WTC11 (cell line): Measurements from ENCODE around the gene COL16A1. TPM values are rescaled to one million over a fixed set of nuclear protein-coding genes. Genes with fewer than 3 reads are reported as not detected.

Source experiments
- ATAC-seq: fragments of 200-7000 bp; cut with Tn5 transposase; 2 replicates; pipeline ENCODE4 v1.10.0; 2021; ENCODE audit warnings: mild to moderate bottlenecking, moderate library complexity
- CTCF ChIA-PET: fragments of 300-600 bp; sonication (Branson Sonifier 250); formaldehyde crosslinking; loops from one replicate; lab custom pipeline; 2021; ENCODE audit warnings: antibody characterized with exemption; lab: Charles Lee
- POLR2A ChIA-PET: fragments of 350-600 bp; sonication (Branson Sonifier 250); formaldehyde crosslinking; loops from one replicate; lab custom pipeline; 2021; ENCODE audit warnings: antibody characterized with exemption; lab: Charles Lee
- DNase-seq: peaks from one replicate; pipeline ENCODE4 v3.0.0; 2021; ENCODE audit warnings: low spot score
- H3K27ac Mint-ChIP-seq: 2 replicates; pipeline ENCODE4 v1.8.0; 2021; ENCODE audit warnings: mixed read lengths
- H3K27me3 Mint-ChIP-seq: 2 replicates; pipeline ENCODE4 v1.8.0; 2021; ENCODE audit warnings: low read depth, mild to moderate bottlenecking, moderate library complexity, mixed read lengths
- H3K36me3 Mint-ChIP-seq: 2 replicates; pipeline ENCODE4 v1.8.0; 2021; ENCODE audit warnings: mixed read lengths
- H3K4me1 Mint-ChIP-seq: 2 replicates; pipeline ENCODE4 v1.8.0; 2022; ENCODE audit warnings: mixed read lengths
- H3K4me3 Mint-ChIP-seq: 2 replicates; pipeline ENCODE4 v1.8.0; 2021; ENCODE audit warnings: mild to moderate bottlenecking, moderate library complexity, mixed read lengths
- H3K9me3 Mint-ChIP-seq: 2 replicates; pipeline ENCODE4 v1.8.0; 2021; ENCODE audit warnings: mixed read lengths
- ATF1 ChIP-seq: sonication (generic); formaldehyde crosslinking; IDR thresholded peaks from 2 replicates; pipeline ENCODE4 v1.8.1; 2023; ENCODE audit warnings: mild to moderate bottlenecking, moderate library complexity, missing genetic modification reagents
- ATF3 ChIP-seq: sonication (generic); formaldehyde crosslinking; conservative IDR thresholded peaks from 2 replicates; pipeline ENCODE4 v1.8.1; 2022; ENCODE audit warnings: mild to moderate bottlenecking, missing genetic modification reagents
- CBFB ChIP-seq: sonication (generic); formaldehyde crosslinking; IDR thresholded peaks from 2 replicates; pipeline ENCODE4 v1.8.1; 2022; ENCODE audit warnings: mild to moderate bottlenecking, low read depth, missing genetic modification reagents
- CTCF ChIP-seq: fragments of 200-600 bp; IDR thresholded peaks from 2 replicates; pipeline ENCODE4 v1.8.0; 2022; ENCODE audit warnings: antibody characterized with exemption
- E2F1 ChIP-seq: sonication (generic); formaldehyde crosslinking; IDR thresholded peaks from 2 replicates; pipeline ENCODE4 v1.8.0; 2022; ENCODE audit warnings: mild to moderate bottlenecking, missing genetic modification reagents
- E2F4 ChIP-seq: sonication (generic); formaldehyde crosslinking; IDR thresholded peaks from 2 replicates; pipeline ENCODE4 v1.8.1; 2022; ENCODE audit warnings: low read depth, mild to moderate bottlenecking, moderate library complexity, missing genetic modification reagents, borderline replicate concordance
- ERG ChIP-seq: fragments of 250-450 bp; sonication (Bioruptor Pico); IDR thresholded peaks from 2 replicates; pipeline ENCODE4 v1.8.0; 2021; ENCODE audit warnings: mild to moderate bottlenecking
- ETV6 ChIP-seq: sonication (generic); formaldehyde crosslinking; IDR thresholded peaks from 2 replicates; pipeline ENCODE4 v1.8.1; 2022; ENCODE audit warnings: mild to moderate bottlenecking, missing genetic modification reagents
- GTF2I ChIP-seq: fragments of 250-450 bp; sonication (Bioruptor Pico); conservative IDR thresholded peaks from 2 replicates; pipeline ENCODE4 v1.4.0; 2021; ENCODE audit warnings: mild to moderate bottlenecking
- IRF2 ChIP-seq: sonication (generic); formaldehyde crosslinking; IDR thresholded peaks from 2 replicates; pipeline ENCODE4 v1.8.0; 2022; ENCODE audit warnings: low read depth, missing genetic modification reagents, borderline replicate concordance
- NFE2L1 ChIP-seq: sonication (generic); formaldehyde crosslinking; IDR thresholded peaks from 2 replicates; pipeline ENCODE4 v1.8.1; 2023; ENCODE audit warnings: missing genetic modification reagents
- OVOL2 ChIP-seq: fragments of 250-450 bp; sonication (Bioruptor Pico); IDR thresholded peaks from 2 replicates; pipeline ENCODE4 v1.9.0; 2021; ENCODE audit warnings: mild to moderate bottlenecking, borderline replicate concordance
- PREB ChIP-seq: sonication (generic); formaldehyde crosslinking; IDR thresholded peaks from 2 replicates; pipeline ENCODE4 v1.8.1; 2022; ENCODE audit warnings: mild to moderate bottlenecking, missing genetic modification reagents, moderate library complexity, borderline replicate concordance
- RORB ChIP-seq: fragments of 250-450 bp; sonication (Bioruptor Pico); IDR thresholded peaks from 2 replicates; pipeline ENCODE4 v1.9.0; 2021; ENCODE audit warnings: mild to moderate bottlenecking
- SMAD3 ChIP-seq: sonication (generic); formaldehyde crosslinking; IDR thresholded peaks from 2 replicates; pipeline ENCODE4 v1.8.0; 2022; ENCODE audit warnings: missing genetic modification reagents, mild to moderate bottlenecking, borderline replicate concordance
- TCF7 ChIP-seq: sonication (generic); formaldehyde crosslinking; IDR thresholded peaks from 2 replicates; pipeline ENCODE4 v1.8.0; 2022; ENCODE audit warnings: mild to moderate bottlenecking, low read depth, missing genetic modification reagents, moderate library complexity
- USF1 ChIP-seq: sonication (generic); formaldehyde crosslinking; IDR thresholded peaks from 2 replicates; pipeline ENCODE4 v1.8.0; 2022; ENCODE audit warnings: mild to moderate bottlenecking, missing genetic modification reagents
- ZNF232 ChIP-seq: sonication (generic); formaldehyde crosslinking; IDR thresholded peaks from 2 replicates; pipeline ENCODE4 v1.8.0; 2022; ENCODE audit warnings: mild to moderate bottlenecking, missing genetic modification reagents
- total RNA-seq: library from RNA; stranded (reverse); gene quantifications from 3 replicates; pipeline ENCODE4 v1.2.3, GENCODE V29; 2021

Gene COL16A1
- total RNA-seq, 1 experiment from 2014 or later: 8.8 TPM

GRCh38 chr1:31625561-31626222 lies 78.1 kb downstream of the COL16A1 start (continued):
- TF ChIP-seq CBFB (CRISPR knock-in tag): no peak
- no peak for TF ChIP-seq PREB (CRISPR knock-in tag)
- no peak for TF ChIP-seq ZNF232 (CRISPR knock-in tag)
- no peak for TF ChIP-seq NFE2L1
- TF ChIP-seq USF1 (CRISPR knock-in tag): no peak
- TF ChIP-seq TCF7 (CRISPR knock-in tag): no peak
- no peak for TF ChIP-seq SMAD3 (CRISPR knock-in tag)
- TF ChIP-seq E2F4 (CRISPR knock-in tag): no peak
- TF ChIP-seq RORB (CRISPR knock-in tag): no peak
- TF ChIP-seq ATF1 (CRISPR knock-in tag): no peak
- no peak for TF ChIP-seq ATF3
- TF ChIP-seq ERG (CRISPR knock-in tag): no peak

GRCh38 chr1:31624731-31625514 lies 78.9 kb downstream of the COL16A1 start:
- ChIA-PET POLR2A (no interaction called here), CTCF (interaction anchor here (0.6 to 2.8 kb wide), 3 partner anchors 7 to 61 kb away, joined by 3 to 14 read pairs (median 6); partner anchors contain the start of gene HCRTR1)
- DNase-seq: no peak
- no peak overlapping the region for H3K4me3 Mint-ChIP-seq
- H3K27ac Mint-ChIP-seq: no peak overlapping the region
- TF ChIP-seq E2F1 (CRISPR knock-in tag) (no peak), IRF2 (CRISPR knock-in tag) (no peak), OVOL2 (no peak), ETV6 (CRISPR knock-in tag) (no peak), CTCF (no peak), GTF2I (CRISPR knock-in tag) (no peak)
- H3K27me3 Mint-ChIP-seq: no peaks in the 10 kb centered on the region
- no peak for ATAC-seq
- 0 out of 2 replicates have a peak, but pooled peaks cover 4% of the 10 kb centered on the region for H3K4me1 Mint-ChIP-seq
- no peaks in the 10 kb centered on the region for H3K9me3 Mint-ChIP-seq
- H3K36me3 Mint-ChIP-seq: peaks cover 7% of the 10 kb centered on the region
